Retinal pigment epithelial cell (primary cell): ENCODE measurements around the gene SLC9A9.

Experiments used
- DNase-seq: peaks from one replicate; pipeline ENCODE4 v3.0.0-alpha.2; 2010; ENCODE audit warnings: low read depth
- H3K4me3 ChIP-seq: 2 replicates; pipeline ENCODE4 v1.5.1; 2011; ENCODE audit warnings: mild to moderate bottlenecking, low read length, control low read depth, moderate library complexity
- TF ChIP-seq, protein P1 (sequence below): conservative IDR thresholded peaks from 2 replicates; pipeline ENCODE4 v1.5.1; 2011; ENCODE audit warnings: low read depth, low read length, control low read depth, inconsistent platforms

Gene SLC9A9

GRCh38 chr3:143831994-143832393 lies 16.3 kb downstream of the SLC9A9 start:
- H3K4me3 ChIP-seq, result no peak overlapping the region
- TF ChIP-seq, protein P1, sequence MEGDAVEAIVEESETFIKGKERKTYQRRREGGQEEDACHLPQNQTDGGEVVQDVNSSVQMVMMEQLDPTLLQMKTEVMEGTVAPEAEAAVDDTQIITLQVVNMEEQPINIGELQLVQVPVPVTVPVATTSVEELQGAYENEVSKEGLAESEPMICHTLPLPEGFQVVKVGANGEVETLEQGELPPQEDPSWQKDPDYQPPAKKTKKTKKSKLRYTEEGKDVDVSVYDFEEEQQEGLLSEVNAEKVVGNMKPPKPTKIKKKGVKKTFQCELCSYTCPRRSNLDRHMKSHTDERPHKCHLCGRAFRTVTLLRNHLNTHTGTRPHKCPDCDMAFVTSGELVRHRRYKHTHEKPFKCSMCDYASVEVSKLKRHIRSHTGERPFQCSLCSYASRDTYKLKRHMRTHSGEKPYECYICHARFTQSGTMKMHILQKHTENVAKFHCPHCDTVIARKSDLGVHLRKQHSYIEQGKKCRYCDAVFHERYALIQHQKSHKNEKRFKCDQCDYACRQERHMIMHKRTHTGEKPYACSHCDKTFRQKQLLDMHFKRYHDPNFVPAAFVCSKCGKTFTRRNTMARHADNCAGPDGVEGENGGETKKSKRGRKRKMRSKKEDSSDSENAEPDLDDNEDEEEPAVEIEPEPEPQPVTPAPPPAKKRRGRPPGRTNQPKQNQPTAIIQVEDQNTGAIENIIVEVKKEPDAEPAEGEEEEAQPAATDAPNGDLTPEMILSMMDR, result no peak
- DNase-seq, result no peak

- peak; percentile 46 for DNase-seq
- TF ChIP-seq, protein P1, result no peak
- H3K4me3 ChIP-seq, result no peak overlapping the region
Measured at GRCh38 chr3:143831208-143831607, 17.1 kb downstream of the SLC9A9 start.

GRCh38 chr3:143830786-143831185 lies 17.5 kb downstream of the SLC9A9 start:
- DNase-seq, result no peak
- H3K4me3 ChIP-seq, result no peak overlapping the region
- TF ChIP-seq, protein P1, result no peak

DNA sequence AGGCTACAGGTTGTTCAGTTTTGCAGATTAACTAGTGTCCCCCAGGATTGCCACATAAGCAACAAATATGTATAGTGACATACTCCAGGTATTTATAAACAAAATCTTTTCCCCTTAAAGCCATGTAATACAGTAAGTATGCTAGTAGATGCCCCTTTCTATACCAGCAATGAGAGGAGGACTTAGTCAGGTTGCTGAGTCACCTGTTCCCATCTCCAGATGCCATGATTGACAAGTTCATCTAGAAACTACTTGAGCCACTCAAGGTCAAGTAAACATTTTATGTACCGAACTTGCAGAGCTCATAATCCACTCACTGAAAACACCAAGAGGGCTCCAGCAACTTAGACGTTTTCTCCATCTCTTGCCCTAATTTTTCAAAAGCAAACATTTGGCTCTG lies 18.2 kb downstream of the SLC9A9 start:
- TF ChIP-seq, protein P1, result no peak
- DNase-seq, result no peak
- H3K4me3 ChIP-seq, result no peak overlapping the region

DNA sequence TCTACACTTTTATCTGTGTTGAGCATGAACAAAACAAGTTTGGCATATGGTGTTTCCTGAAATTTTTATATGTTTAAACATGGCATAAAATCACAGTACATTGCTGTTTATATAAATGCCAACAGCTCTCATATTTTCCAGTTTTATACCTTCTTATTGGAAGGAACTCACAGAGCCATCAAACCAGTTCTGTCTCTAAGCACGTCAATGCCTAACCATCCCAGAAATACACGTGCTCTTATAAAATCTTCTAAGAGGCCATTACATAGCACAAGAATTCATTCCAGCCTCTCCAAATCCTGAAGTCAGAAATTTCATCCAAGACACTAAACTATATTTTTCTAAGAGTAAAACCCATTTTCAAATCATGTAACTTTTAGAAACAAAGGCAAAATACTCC lies 20.8 kb downstream of the SLC9A9 start:
- TF ChIP-seq, protein P1, result no peak

DNA sequence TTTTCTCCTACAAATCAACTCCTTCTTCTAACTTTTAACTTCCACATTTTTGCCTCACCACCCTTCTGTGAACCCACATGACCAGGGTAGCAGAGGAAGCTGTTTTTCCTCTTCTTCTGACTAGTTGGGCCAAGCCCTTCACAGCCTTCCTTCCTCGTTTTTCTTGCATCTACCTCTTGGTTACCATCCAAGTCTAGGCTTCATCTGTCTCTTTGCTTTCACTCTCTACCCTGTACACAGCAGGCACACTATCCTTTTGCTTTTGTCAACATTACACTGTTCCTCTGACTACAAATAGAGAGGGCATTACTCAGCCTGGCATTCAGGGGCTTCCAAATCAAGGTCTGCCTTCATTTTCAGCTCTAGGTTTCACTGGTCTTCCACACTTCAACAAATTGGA lies 22.0 kb downstream of the SLC9A9 start:
- no peak overlapping the region for H3K4me3 ChIP-seq
- no peak for DNase-seq
- TF ChIP-seq, protein P1, result no peak

More for the DNA sequence above, 20.8 kb downstream of the SLC9A9 start:
- no peak for DNase-seq
- no peak overlapping the region for H3K4me3 ChIP-seq

DNA sequence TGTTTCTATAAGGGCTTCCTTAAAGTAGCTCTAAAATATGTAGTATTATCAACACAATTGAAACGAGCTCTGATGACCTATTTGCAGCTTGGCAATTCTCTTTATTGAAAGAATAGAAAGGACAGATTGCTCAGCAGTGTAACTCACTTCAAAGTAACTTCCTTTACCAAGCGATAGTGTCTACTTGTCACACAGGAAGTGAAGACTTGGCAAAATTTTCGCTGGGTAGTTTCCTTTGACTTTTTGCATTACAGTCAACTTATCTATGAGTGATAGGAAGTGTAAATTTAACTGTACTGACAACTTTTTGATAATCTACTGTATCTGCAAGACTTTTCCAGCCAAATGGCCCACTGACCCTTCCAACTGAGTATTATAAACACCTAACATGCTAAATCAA lies 22.8 kb downstream of the SLC9A9 start:
- TF ChIP-seq, protein P1, result no peak

More for the DNA sequence above, 22.8 kb downstream of the SLC9A9 start:
- no peak for DNase-seq
- no peak overlapping the region for H3K4me3 ChIP-seq
